ENCODE data around the gene ZNF431. TPM values are rescaled to one million over a fixed set of nuclear protein-coding genes. Genes with fewer than 3 reads are reported as not detected.

ZNF431 gene
- total and polyA plus RNA-seq, 2 of the 8 experiments (the other 6 are each of a cell fraction or from before 2014, with no cell fraction given): 6.7 to 43.2 TPM

GRCh38 chr19:21197590-21198295, 55.9 kb downstream of the ZNF431 start (continued):
- TF ChIP-seq NANOG (IDR thresholded peaks at IDR 0.05; ENCODE audit: insufficient read depth, low read depth, low read length, poor library complexity, severe bottlenecking): no peak
